Tibial nerve (tissue), 4 donors: ENCODE results near the gene TYMP.

ENCODE experiments used
- EP300 ChIP-seq, 2 donors: sonication (generic); formaldehyde crosslinking; IDR thresholded peaks; one replicate each; pipeline ENCODE4 v1.6.1; 2017; ENCODE audit warnings: antibody characterized with exemption in 2 of 2, mild to moderate bottlenecking in 1 of 2
- POLR2A ChIP-seq, 2 donors: fragments of 450-650 bp; IDR thresholded peaks; one replicate each; pipeline ENCODE4 v1.6.1; 2017; ENCODE audit warnings: antibody characterized with exemption in 2 of 2, mild to moderate bottlenecking in 2 of 2, moderate library complexity in 2 of 2
- TF ChIP-seq, protein P1 (sequence below), 5 experiments: fragments of 200-600 bp in 3 of 5; fragments of 450-650 bp in 2 of 5; sonication (generic) in 3 of 5; IDR thresholded peaks; one replicate each; pipeline ENCODE4 v1.5.1; 2016 to 2019; ENCODE audit warnings: antibody characterized with exemption in 5 of 5, mild to moderate bottlenecking in 3 of 5, moderate library complexity in 2 of 5

DNA sequence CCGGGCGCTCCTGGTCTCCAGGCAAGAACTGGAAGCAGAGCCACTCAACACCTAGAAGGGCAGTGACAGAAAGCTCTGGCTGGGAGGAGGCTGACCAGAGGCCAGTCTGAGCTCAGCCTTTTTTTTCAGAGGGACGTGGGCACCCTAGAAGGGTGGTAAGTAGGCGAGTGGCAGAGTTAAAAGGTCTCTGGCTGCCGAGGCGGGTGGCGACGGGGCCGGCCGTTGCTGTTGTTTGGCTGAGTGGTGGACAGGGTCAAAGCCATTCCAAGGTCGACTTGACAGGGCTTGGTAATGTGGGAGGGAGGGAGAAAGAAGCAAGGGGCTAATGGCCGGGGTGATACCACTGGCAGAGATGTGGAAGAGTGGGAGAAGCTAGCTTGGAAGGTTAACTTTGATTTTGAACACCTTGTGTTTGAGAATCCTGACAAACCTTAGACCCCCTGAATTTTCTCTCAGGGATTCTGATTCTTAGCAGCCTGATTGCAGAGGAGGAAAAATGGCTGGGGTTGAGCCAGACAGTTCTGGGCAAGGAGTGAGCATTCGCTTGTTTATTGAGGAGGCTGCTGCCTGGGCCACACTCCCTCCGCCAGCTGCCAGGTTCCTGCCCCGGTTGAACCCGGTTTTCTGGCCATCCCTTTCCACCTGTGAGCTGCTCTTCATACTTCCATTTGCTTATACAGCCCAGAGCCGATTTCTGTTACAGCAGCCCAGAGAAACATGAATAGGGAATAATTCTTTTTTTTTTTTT, 33.8 kb upstream of the TYMP start:
- TF ChIP-seq, protein P1, sequence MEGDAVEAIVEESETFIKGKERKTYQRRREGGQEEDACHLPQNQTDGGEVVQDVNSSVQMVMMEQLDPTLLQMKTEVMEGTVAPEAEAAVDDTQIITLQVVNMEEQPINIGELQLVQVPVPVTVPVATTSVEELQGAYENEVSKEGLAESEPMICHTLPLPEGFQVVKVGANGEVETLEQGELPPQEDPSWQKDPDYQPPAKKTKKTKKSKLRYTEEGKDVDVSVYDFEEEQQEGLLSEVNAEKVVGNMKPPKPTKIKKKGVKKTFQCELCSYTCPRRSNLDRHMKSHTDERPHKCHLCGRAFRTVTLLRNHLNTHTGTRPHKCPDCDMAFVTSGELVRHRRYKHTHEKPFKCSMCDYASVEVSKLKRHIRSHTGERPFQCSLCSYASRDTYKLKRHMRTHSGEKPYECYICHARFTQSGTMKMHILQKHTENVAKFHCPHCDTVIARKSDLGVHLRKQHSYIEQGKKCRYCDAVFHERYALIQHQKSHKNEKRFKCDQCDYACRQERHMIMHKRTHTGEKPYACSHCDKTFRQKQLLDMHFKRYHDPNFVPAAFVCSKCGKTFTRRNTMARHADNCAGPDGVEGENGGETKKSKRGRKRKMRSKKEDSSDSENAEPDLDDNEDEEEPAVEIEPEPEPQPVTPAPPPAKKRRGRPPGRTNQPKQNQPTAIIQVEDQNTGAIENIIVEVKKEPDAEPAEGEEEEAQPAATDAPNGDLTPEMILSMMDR (IDR thresholded peaks at IDR 0.05), result no peak
- TF ChIP-seq POLR2A (IDR thresholded peaks at IDR 0.05), result no peak
- no peak for TF ChIP-seq EP300 (IDR thresholded peaks at IDR 0.05)
